Measurements from ENCODE around the gene HECW1.

GRCh38 chr7:43408981-43409380 is 296.5 kb downstream of the HECW1 start:
- TF ChIP-seq TAF1 (conservative IDR thresholded peaks at IDR 0.05), result no peak
- no peak for TF ChIP-seq CTCF (IDR thresholded peaks at IDR 0.05; ENCODE audit: low read depth, low read length, missing input control)
- TF ChIP-seq HNF4G (IDR thresholded peaks at IDR 0.05), result no peak
- no peak for TF ChIP-seq REST (IDR thresholded peaks at IDR 0.05)
- no peak for TF ChIP-seq MAX (IDR thresholded peaks at IDR 0.05)
- TF ChIP-seq EGR1 (IDR thresholded peaks at IDR 0.05; ENCODE audit: low read depth in 2 of 2), result no peak
- TF ChIP-seq ATF3 (IDR thresholded peaks at IDR 0.05), result no peak
- no peak for TF ChIP-seq HNF4A (conservative IDR thresholded peaks at IDR 0.05)
- no peak for TF ChIP-seq GABPA (IDR thresholded peaks at IDR 0.05 in 1 of 2, conservative IDR thresholded peaks at IDR 0.05 in 1 of 2)
